HG03025 (cell line): ENCODE measurements around the gene MEGF10.

Experiments
- ATAC-seq: cut with Tn5 transposase; IDR thresholded peaks from one replicate; pipeline ENCODE4 v1.9.1; 2021; ENCODE audit warnings: mild to moderate bottlenecking, moderate library complexity; ENCODE audit not compliant: unreplicated experiment, low FRiP score

The MEGF10 gene

DNA sequence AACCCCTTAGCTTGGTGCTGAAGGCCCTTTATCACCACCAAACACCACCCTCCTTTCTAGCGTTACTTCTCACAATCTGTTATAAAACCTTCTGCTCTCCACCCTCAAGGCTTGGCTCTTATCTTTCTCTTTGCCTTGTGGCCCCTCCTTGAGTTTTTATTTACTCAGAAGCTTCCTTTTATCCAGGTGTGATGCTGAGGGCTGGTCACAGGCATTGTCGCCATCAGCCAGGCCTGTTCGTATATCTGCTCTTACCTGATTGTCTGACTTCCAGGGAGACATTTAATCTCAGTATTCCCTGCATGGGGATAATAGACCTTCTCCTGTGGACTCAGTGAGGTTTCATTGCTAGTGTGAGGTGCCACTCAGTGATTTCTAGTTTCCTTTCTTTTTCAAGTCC, 34.2 kb downstream of the MEGF10 start:
- no peak for ATAC-seq

DNA sequence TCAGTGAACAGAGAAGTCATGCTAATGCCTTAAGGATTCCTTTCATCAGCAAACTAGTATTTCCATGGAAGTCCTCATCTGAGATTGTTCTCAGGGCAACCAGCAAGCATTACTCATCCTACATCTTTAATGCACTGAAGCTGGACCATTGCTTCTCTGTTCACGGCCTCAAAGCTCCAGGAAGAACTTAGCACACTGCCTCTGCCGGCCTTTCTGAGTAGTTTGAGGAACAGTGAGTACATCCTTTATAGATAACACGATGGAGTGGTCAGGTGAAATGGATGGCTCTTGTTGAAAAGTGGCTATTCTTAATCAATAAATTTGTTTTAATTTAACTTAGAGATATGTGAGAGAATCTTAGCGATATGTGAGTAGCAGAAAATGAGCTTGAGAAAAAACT, 35.8 kb downstream of the MEGF10 start:
- ATAC-seq = no peak

DNA sequence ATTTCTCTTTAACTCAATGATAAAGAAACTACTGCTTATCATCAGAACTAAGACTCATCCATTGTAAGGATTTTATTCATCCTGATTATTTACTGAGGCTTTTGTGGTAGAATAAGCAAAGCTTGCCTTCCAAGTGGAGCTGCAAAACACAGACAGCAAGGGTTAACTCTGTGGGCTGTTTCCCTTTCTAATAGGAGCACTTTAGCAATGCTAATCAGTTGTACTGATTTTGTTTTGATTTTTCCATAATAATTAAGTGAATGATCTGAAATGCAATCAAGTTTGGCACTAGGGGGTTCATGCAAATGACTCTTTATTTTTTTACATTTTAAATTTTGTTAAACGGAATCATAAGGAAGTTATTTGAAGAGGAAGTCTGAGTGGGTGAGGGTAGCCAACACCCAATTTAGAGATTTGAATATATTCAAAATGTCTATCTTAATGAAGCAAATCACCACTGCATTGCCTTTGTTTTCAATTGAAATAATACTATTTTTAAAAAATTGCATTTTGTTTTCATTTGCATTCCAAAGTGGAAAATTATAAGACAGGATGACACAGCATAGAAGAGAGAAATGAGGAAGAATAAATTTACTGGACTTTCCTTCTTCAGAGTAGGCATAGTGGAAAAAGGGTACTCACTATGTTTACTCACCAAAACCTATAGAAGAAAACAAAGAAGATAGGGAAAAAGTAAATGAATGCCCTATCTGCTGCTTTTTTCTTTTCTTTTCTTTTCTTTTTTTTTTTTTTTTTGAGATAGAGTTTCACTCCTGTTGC, 36.6 kb downstream of the MEGF10 start:
- ATAC-seq = no peak

DNA sequence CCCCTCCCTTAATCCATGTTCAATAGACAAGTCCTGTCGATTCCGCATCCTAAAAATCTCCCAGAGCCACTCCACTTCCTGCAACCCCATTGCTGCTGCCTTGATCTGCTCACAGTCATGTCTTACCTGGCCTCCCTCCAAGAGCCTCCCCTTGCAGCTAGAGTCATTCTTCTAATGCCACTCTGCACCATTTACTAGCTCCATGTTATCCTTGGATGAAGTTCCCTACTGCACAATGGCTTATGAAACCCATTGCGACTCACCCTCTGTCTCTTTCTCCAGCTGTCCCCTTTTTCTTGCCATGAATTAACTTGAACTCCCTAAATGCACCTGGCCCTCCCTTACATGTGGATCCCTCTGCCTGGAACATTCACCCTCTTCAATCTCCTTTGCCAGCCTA, 39.5 kb downstream of the MEGF10 start:
- ATAC-seq = no peak

DNA sequence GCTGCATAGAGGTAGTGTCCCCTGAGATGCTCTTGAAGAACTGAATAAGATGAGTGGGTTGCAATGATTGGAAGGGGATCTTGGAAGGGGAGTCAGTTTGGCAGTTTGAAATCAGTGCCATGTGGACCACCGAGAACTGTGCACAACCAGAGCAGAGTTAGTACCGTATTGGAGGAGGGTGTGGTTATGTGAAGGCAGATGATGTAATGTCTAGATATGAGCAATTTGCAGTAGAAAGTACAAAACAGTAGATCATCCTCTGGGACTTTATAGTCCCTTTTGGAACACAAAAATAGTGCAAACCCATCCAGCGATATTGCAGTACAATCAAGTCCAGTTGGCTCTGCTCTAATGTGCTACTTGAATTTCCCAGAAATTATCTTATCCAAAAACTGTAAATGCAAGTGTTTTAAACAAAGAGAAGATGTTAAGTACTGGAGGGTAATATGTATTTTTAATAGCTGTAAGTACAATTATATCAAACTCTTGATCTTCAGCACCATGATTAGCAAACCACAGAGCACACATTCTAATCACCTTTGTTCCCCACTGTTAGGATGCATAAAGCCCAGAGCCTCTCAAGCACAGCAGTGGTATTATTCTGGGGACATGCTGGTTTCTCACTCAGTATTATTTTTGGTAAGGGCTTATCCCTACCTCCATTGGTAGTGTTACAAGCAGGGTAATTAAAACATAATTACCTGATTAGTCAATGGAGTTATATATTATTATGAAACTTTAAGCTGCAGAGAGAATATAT, 41.5 kb downstream of the MEGF10 start:
- ATAC-seq = no peak

DNA sequence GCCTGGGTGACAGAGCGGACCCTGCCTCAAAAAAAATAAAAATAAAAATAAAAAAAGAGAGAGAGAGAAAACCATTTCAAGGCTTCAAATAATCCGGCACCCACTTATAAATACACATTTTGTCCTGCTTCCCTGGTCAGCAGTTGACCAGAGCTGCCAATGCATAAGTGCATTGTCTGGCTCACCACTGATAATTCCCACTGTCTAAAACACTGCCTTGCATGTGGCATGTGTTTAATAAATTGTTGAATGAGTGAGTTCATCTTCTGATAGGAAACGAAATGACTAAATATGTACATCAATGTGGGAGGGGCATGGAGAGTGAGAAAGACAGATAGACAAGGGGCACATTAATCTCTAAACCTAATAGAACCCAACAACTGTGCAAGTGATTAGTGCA, 42.9 kb downstream of the MEGF10 start:
- no peak for ATAC-seq

DNA sequence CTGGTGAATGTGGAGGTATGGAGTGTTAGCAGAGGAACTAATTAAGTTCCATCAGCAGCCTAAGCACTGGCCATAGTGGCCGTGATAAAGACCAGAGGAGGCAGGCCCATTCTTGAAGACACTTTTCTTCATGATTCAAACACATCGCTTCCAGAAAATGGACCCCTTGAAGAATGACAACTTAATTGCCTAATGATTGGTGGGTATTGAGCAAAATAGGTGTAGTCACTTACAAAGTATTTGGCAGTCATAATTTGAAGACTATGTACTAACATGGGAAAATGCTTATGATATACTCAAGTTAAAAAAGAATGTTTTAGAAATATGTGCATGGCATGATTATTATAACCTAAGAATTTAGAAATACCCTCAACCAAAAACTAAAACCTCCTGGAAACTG, 44.8 kb downstream of the MEGF10 start:
- no peak for ATAC-seq

DNA sequence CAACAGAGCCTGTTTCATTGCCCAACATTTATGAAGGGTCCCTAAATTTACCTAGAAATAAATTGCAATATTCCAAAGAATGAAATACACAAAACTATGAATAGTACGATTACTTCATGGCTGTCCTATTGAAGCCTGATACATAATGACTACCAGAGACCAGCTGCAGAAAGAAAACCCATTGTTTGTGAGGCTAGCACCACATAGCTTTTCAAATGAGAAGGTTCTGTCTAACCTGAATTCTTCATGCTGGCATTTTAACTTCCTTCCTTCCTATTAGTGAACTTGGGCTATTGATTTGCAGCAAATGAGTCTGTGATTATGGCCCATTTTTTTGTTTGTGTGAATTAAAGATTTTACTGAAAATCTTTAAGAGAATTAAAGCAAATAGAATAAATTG, 47.3 kb downstream of the MEGF10 start:
- no peak for ATAC-seq

DNA sequence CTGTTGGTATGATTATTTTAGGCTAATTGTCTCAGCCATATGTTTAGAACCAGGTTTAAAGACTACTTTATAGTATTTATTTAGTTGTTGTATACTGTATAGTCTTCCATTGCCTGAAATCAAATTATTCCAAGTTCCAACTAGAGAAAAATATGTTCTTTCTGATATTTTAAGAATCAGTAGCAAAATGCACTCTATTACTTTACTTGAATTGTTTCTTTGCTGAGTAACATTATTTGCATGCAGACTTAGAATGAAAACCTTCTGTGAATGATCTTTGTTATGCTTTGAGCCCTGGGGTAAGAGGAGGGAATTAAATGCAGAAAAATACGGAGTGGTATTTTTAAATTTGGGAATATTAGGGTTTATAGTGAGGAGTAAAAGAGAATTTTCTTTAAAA, 47.9 kb downstream of the MEGF10 start:
- ATAC-seq = no peak

DNA sequence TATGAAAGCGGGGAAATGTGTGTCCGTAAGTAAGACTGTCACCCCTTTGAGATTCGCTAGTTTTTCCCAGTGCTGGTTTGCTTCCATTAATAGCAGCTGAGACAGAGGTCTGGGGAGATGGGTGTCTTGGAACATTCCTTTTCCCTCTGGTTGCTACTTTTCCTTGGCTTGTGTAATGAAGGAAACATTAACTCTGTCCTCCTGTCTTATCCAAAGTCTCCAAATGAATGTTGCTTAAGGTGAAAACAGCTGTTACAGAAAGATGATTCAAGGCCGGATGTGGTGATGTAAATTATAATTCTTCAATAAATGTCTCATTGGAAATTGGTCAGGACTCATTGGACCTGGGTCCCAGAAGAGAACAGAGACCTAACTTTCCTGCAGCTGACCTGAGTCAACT, 50.0 kb downstream of the MEGF10 start:
- no peak for ATAC-seq

DNA sequence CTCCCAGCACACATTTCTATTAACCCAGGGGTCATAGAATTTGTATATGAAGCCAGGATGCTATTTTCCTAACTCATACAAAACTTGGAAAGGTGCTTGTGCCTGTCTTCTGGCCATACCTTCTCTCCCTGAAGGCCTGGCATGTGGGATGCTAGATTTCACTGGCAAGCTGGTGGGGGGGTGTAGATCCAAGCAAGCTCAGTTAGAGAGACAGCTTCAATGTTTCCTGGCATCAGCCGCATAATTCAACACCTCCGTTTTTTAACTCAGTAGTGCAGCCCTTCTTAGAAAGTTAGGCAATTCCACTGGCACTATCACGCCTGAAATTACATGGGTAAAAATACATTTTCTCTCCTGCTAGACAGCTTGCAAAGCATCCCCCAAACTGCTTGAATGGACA, 51.8 kb downstream of the MEGF10 start:
- ATAC-seq = no peak

DNA sequence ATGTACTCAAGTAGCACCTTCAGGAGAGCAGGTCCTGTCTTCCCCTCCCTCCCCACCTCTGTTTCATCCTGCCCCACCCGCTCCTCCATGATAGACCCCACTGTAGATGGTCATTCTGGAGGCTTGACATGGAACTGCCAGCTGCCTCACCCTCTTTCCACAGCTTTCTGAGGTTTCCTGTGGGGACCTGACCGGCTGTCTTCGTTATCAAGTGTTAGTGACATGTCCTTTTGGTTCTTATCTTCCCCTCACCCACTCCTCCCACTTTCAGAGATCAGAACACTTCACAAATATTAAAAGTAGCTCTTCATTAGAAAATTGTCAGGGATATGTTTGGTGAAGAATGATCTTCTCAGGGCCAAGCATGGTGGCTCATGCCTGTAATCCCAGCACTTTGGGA, 52.7 kb downstream of the MEGF10 start:
- no peak for ATAC-seq

DNA sequence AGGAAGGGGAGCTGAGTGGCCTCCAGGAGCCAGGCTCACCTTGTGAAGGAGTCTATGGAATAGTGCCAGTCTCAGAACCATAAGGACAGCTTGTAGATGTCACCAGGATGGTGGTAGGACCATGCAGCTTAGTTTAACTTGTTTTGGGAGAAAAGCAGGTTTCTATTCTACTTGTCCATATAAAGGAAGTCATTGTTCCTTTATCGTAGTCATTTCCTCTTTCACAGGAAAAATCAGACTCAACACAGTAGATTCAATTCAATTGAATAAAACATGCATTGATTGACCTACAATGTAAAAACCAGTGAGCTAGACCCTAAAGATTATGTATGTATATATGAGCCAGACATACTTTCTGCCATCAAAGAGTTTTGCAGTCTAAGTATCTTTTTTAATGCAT, 53.3 kb downstream of the MEGF10 start:
- no peak for ATAC-seq

DNA sequence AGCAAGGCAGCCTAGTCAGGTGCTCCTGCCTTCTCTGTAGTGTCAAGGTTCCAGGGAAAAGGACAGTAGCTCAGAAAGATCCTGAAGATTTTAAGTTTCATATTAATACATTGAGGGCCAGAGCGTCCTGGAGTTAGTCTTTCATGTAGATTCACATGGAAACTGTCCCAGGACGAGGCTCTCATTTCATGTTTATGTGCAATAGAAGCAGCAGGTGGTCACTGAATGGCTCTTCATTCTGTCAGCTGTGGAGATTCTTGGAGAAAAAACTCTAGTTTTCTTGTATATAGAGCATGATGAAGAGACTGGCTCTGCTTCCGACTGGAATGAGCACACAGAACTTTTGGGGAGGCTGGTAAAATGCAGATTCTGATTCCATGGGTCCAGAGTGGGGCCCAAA, 54.3 kb downstream of the MEGF10 start:
- no peak for ATAC-seq

DNA sequence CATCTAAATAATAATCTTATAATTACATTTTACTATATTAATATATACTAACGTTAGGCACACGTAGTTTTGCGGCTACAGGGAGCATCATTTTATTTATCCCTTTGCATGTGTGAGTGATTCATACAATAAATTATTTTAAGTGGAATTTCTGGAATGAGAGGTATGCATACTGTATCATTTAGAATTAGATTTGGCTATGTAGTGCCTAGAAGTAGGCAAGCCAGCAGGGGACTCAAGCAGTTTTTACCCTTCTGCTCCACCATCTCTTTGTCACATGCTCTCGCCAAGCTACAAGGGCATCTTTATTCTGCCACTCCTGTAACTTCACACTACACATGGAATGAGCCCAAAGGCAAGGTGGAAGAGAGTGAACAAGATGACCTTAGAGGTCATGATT, 60.8 kb downstream of the MEGF10 start:
- no peak for ATAC-seq

DNA sequence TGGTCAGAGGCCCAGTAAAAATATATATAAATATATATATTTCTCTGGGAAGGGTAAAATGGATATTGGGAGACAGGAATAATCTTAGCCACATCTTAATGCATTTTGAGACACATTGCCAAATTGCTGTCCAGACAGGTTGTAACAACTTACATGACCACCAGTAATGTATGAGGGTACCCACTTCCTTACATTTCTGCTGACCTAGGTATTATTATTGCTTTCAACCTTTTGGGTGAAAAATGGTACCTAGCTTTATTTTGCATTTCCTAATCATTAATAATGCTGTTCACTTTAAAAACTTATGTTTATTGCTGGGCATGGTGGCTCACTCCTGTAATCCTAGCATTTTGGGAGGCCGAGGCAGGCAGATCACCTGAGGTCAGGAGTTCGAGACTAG, 61.5 kb downstream of the MEGF10 start:
- ATAC-seq = no peak

DNA sequence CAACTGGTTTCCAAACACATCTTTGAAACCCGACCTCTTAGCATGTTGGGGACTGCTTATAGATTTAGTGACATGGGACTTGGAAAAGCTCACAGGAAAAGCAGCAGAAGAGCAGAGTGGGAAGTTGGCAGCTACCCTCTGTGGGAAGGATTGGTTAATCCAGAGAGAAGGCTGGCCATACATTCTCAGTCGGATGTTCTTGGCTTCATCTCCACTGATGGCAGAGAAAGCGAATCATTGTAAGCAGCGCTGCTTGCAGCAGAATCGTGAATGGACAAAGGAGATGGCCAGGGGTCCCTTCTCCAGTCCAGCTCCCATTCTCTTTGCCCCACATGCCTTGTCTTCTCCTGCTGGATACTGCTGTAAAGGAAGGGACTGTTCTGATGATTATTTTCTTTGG, 62.7 kb downstream of the MEGF10 start:
- no peak for ATAC-seq

DNA sequence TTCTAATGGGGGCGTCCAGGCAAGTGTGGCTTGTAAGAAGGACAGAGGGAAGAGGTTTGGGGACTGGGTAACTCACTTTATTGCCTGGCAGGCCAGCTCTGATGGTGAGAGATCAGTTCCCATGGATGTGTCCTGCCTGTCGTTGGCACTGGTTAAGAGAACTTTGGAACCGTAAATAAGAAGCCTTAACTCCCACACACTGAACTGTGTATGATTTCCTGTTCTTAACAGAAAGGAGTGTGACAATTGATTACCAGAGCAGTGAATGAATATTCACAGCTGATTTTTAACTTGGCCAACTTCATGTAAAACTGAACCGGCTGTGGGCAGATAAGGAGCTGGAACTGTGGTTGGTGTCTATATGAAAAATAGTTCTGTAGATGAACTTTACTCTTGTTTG, 63.2 kb downstream of the MEGF10 start:
- no peak for ATAC-seq

DNA sequence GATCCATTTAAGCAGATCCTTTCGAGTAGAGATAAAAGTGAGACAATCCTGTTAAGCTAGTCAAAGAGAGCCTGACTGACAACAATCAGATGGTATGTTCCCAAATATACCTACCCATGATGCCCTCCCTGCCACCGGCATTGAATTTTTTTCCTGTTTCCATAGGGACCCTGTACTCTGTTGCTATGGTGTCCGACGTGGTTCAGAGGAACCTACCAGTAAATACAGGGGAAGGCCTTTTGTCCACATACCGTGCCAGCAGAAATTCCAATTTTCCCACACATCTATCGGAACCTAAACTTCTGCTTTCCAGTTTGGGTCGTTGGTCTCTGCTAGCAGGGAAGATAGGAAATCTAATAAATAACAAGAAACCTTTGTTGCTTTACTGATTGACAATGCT, 64.7 kb downstream of the MEGF10 start:
- ATAC-seq = no peak

DNA sequence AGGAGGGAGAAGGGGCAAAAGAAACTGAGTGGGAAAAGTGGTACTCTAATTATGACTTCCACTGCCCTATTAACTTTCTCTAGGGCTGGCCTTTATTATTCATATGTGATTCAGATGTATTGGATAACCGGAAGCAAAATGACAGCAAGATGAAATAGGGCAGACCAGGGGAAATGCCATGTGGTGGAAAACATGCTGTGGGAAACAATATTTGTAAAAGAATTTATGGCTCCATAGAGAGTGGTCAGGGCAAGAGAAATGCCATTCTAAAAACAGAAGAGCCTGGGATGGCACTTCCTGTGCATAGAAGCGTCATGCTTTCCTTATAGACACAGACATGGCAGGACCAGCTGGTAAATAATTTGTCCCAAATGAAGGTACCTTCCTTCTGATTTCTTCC, 67.7 kb downstream of the MEGF10 start:
- ATAC-seq = no peak

DNA sequence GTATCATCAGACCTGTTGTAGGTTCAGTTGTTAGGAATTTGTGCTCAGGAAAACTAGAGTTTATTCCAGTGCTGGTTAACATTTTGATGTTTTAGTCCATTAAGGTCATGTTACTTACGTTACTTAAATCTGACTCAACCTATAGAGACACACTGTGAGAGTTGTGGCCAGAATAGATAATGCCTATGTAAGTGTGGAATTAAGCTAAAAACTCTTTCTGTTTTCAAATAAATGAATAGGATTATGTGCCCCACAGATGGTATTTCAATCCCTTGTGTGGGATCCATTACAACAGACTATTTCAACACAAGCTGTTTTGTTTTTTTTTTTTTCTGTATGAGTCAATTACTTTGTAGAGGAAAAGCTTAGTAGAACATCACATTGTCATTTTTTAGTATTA, 68.1 kb downstream of the MEGF10 start:
- no peak for ATAC-seq

DNA sequence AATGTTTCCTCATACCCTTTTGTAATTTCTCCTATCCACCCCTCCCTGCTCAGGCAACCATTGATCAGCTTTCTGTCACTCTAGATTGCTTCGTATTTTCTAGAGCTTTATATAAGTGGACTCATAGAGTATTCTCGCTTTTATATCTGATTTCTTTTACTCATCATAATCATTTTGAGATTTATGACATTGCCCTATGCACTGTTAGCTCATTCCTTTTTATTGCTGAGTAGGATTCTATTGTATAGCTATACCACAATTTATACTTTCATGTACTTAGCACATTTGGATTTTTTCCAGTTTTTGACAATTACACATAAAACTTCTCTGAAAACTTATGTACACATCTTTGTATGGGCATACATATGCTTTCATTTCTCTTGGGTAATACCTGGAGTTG, 68.9 kb downstream of the MEGF10 start:
- no peak for ATAC-seq
